Measurements from ENCODE around the gene CDH6. TPM values are rescaled to one million over a fixed set of nuclear protein-coding genes. Genes with fewer than 3 reads are reported as not detected.

Gene CDH6
- total and polyA plus RNA-seq, 10 of the 15 experiments (the other 5 are each of a cell fraction or from before 2014, with no cell fraction given): 0.01 TPM; not detected in 9

DNA sequence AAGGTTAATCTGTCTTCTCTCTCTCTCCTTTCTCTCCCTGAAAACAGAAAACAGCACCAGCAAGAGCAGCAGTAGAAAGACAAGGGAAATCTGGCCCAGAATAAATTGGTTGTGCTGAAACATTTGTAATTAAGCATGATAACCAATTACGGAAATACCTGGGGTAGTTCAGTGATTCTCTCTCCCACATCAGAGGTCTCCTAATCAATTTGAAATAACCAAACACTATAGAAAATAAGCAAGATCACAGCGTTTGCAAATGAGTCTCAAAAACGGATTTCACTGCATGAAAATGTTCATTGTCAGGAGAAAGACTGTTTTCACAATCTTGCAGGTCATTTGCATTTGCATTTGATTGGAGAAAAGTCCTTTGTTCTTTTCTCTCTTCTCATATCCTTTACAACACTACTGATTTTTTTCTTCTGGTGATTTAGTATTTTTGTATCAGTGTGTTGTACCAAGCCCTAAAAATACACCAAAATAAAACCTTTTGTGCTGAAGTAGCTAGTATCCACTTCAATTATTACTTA, 36.8 kb upstream of the CDH6 start:
- ATAC-seq (no peak), FAIRE-seq (no peak), DNase-seq (ENCODE audit: low read depth, low spot score) (no peak)
- in situ Hi-C loops (cut with MboI): no loop called here
- TF ChIP-seq SMAD5 (IDR thresholded peaks at IDR 0.05; ENCODE audit: low read depth) (no peak), ZNF24 (IDR thresholded peaks at IDR 0.05) (no peak), CREM (IDR thresholded peaks at IDR 0.05; ENCODE audit: low read depth) (no peak), DPF2 (IDR thresholded peaks at IDR 0.05) (no peak), TARDBP (IDR thresholded peaks at IDR 0.05; ENCODE audit: borderline replicate concordance) (no peak)
- no peaks in the 10 kb centered on the region for H4K20me1 ChIP-seq (ENCODE audit: control insufficient read depth, insufficient read depth)
- no peaks in the 10 kb centered on the region for H3K27me3 ChIP-seq (replicated peaks in 1 of 2; ENCODE audit: control insufficient read depth in 2 of 2, insufficient read depth in 2 of 2, low read length in 1 of 2)
- H3K4me3 ChIP-seq: no peak overlapping the region
- H3K9me3 ChIP-seq (replicated peaks; ENCODE audit: control insufficient read depth, insufficient read depth, low read length): no peaks in the 10 kb centered on the region
- RAD21 ChIA-PET (ENCODE audit: unreplicated experiment): no interaction called here
- SMC1A ChIA-PET (ENCODE audit: uncharacterized antibody, unreplicated experiment): no interaction called here
- CTCF ChIA-PET: no interaction called here
- intact Hi-C loops (cut with micrococcal nuclease; ENCODE audit: unreplicated experiment): no loop called here
- H3K27ac ChIP-seq (ENCODE audit: control insufficient read depth, insufficient read depth): no peak overlapping the region
- H2AFZ ChIP-seq (ENCODE audit: control insufficient read depth, low read depth, low read length): no peak overlapping the region
- H3K9ac ChIP-seq (ENCODE audit: control insufficient read depth, insufficient read depth, low read length): no peak overlapping the region
- no TSS peak for BruUV-seq (replicated peaks)
- 23% methylated on average over 3 of the region's 3 CpGs for WGBS (ENCODE audit: insufficient coverage, insufficient replicate concordance, low lambda C conversion rate, missing lambda C conversion rate)
- H3K79me2 ChIP-seq (ENCODE audit: control insufficient read depth, insufficient read depth, low read length): no peaks in the 10 kb centered on the region
- POLR2A ChIA-PET: no interaction called here
- H3K4me2 ChIP-seq (ENCODE audit: control insufficient read depth, insufficient read depth): no peak overlapping the region
- no peaks in the 10 kb centered on the region for H3K36me3 ChIP-seq (ENCODE audit: control insufficient read depth in 2 of 2, insufficient read depth in 2 of 2, low read length in 1 of 2)
- no peaks in the 10 kb centered on the region for H3K4me1 ChIP-seq (ENCODE audit: control insufficient read depth, insufficient read depth, low read length)

DNA sequence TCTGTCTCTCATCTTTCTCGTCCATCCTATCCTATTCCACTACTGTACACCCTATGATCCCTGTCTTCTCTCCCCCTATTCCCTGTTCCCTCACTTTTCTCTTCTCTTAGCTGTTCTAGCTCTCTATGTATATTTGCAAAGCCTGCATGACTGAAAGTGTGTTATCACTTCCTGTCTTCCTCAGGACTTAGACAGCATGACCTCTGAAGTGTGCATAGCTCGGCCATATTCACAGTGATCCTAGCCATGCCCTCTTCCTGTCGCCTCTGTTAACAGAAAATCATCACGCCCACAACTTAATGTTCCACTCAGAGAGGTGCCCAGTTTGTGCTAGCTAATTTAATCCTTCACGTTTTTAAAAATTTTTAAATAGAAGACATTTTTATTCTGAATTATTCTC, 35.8 kb upstream of the CDH6 start:
- no TSS peak for BruUV-seq (replicated peaks)
- Histone ChIP-seq H3K79me2 (ENCODE audit: control insufficient read depth, insufficient read depth, low read length) (no peaks in the 10 kb centered on the region), H2AFZ (ENCODE audit: control insufficient read depth, low read depth, low read length) (no peak overlapping the region), H3K4me3 (no peak overlapping the region), H3K4me2 (ENCODE audit: control insufficient read depth, insufficient read depth) (no peak overlapping the region), H3K4me1 (ENCODE audit: control insufficient read depth, insufficient read depth, low read length) (no peaks in the 10 kb centered on the region), H3K9ac (ENCODE audit: control insufficient read depth, insufficient read depth, low read length) (no peak overlapping the region), H3K36me3 (ENCODE audit: control insufficient read depth in 2 of 2, insufficient read depth in 2 of 2, low read length in 1 of 2) (no peaks in the 10 kb centered on the region), H4K20me1 (ENCODE audit: control insufficient read depth, insufficient read depth) (no peaks in the 10 kb centered on the region), H3K9me3 (replicated peaks; ENCODE audit: control insufficient read depth, insufficient read depth, low read length) (no peaks in the 10 kb centered on the region), H3K27me3 (replicated peaks in 1 of 2; ENCODE audit: control insufficient read depth in 2 of 2, insufficient read depth in 2 of 2, low read length in 1 of 2) (no peaks in the 10 kb centered on the region), H3K27ac (ENCODE audit: control insufficient read depth, insufficient read depth) (no peak overlapping the region)
- ATAC-seq (no peak), FAIRE-seq (no peak), DNase-seq (ENCODE audit: low read depth, low spot score) (no peak)
- TF ChIP-seq SMAD1 (IDR thresholded peaks at IDR 0.05; ENCODE audit: low read depth, partially characterized antibody) (no peak), TCF7 (IDR thresholded peaks at IDR 0.05; ENCODE audit: borderline replicate concordance) (no peak), RB1 (IDR thresholded peaks at IDR 0.05; ENCODE audit: borderline replicate concordance) (no peak), NRF1 (conservative IDR thresholded peaks at IDR 0.05; ENCODE audit: low read depth, low read length) (no peak), HDGF (IDR thresholded peaks at IDR 0.05) (no peak), KAT2A (conservative IDR thresholded peaks at IDR 0.05; ENCODE audit: control insufficient read depth, low read depth, low read length) (no peak), SUZ12 (IDR thresholded peaks at IDR 0.05; ENCODE audit: unreplicated experiment) (no peak), ZNF274 (IDR thresholded peaks at IDR 0.05; ENCODE audit: insufficient read depth, insufficient read length) (no peak), ZNF384 (IDR thresholded peaks at IDR 0.05; ENCODE audit: borderline replicate concordance, low read depth, low read length) (no peak), MYC (IDR thresholded peaks at IDR 0.05; ENCODE audit: insufficient read depth, insufficient read length, insufficient replicate concordance, low read length, severe bottlenecking) (no peak)
- TF ChIP-seq, protein P1, sequence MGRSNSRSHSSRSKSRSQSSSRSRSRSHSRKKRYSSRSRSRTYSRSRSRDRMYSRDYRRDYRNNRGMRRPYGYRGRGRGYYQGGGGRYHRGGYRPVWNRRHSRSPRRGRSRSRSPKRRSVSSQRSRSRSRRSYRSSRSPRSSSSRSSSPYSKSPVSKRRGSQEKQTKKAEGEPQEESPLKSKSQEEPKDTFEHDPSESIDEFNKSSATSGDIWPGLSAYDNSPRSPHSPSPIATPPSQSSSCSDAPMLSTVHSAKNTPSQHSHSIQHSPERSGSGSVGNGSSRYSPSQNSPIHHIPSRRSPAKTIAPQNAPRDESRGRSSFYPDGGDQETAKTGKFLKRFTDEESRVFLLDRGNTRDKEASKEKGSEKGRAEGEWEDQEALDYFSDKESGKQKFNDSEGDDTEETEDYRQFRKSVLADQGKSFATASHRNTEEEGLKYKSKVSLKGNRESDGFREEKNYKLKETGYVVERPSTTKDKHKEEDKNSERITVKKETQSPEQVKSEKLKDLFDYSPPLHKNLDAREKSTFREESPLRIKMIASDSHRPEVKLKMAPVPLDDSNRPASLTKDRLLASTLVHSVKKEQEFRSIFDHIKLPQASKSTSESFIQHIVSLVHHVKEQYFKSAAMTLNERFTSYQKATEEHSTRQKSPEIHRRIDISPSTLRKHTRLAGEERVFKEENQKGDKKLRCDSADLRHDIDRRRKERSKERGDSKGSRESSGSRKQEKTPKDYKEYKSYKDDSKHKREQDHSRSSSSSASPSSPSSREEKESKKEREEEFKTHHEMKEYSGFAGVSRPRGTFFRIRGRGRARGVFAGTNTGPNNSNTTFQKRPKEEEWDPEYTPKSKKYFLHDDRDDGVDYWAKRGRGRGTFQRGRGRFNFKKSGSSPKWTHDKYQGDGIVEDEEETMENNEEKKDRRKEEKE (IDR thresholded peaks at IDR 0.05): no peak
- ChIA-PET CTCF (interaction anchor here (0.6 kb wide), 1 partner anchor 515 kb away, joined by 3 read pairs; no protein-coding TSS in a partner anchor), POLR2A (no interaction called here), SMC1A (ENCODE audit: uncharacterized antibody, unreplicated experiment) (no interaction called here), RAD21 (ENCODE audit: unreplicated experiment) (no interaction called here)
- WGBS (ENCODE audit: insufficient coverage, insufficient replicate concordance, low lambda C conversion rate, missing lambda C conversion rate): 2% methylated on average over 5 of the region's 5 CpGs
- in situ Hi-C loops (cut with MboI): no loop called here
- intact Hi-C loops (cut with micrococcal nuclease; ENCODE audit: unreplicated experiment): no loop called here
